GM21390 (cell line): Measurements from ENCODE around the gene PTPMT1.

Source experiments
- ATAC-seq: cut with Tn5 transposase; IDR thresholded peaks from one replicate; pipeline ENCODE4 v1.9.1; 2021; ENCODE audit not compliant: unreplicated experiment

The PTPMT1 gene

DNA sequence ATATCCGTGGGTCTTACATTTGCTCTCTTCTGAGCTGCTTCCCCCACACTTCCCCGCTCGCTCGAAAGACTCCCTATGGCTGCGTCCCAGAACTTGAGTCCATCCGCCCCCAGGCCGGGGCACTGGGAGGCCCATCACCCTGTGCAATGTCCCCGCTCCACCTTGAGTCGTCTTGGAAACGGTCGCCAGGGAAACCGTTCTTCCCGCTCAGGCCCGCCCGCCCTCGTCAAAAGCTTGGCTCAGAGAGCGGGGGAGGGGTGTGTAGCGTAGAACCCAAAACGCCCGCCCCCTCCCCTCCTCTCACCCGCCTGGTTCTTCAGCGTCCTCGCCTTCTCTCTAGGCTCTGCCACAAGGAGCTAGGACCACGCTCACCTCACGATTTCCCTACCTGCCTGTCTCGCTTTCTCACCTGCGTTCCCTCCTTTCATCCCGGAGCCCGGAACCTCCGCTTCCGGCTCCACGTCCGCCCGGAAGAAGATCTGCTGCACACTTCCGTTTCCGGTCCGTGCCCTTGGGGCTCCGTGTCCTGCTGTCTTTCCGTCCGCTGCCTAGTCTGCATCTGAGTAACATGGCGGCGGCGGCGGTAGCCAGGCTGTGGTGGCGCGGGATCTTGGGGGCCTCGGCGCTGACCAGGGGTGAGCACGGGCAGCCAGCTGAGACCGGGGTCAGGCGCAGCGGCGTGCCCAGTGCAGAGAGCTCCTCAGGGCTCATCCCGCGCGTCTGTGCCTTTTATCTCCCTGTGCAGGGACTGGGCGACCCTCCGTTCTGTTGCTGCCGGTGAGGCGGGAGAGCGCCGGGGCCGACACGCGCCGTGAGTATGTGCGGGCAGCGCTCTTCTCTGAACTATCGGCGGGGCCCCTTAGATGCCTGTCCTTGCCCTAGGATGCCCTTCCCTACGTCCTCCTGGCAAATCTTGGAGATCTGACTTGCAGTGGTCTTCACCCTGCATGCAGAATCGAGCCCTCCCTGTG is 13.4 kb downstream of the PTPMT1 start, which contains the start of the genes KBTBD4 and NDUFS3:
KBTBD4 (minus strand) TSS at position 447 of the 971 bp plus-strand sequence; CDS start at position 428, 19 bp downstream.
NDUFS3 (plus strand) TSS at position 551 of the 971 bp plus-strand sequence; CDS start at position 569, 18 bp downstream.
- peak; percentile 94 for ATAC-seq

DNA sequence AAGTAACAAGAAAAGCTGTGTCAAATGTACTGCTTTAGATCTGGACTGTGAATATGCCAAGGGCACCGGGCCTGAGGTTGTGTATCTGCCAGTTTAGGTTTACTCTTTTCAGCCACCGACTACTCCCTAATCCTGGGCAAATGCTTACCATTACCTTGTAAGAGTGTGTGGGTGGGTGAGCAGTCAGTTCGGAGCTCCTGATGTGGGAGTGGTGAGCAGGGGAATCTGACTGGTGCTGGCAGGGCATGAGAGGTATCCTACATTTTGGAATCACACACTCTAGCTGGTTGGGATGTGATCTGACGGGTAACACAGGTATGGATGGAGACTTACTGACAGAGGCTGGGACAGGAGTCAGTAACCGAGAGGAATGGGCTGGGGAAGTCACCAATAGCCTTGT is 18.4 kb downstream of the PTPMT1 start:
- ATAC-seq = no peak

DNA sequence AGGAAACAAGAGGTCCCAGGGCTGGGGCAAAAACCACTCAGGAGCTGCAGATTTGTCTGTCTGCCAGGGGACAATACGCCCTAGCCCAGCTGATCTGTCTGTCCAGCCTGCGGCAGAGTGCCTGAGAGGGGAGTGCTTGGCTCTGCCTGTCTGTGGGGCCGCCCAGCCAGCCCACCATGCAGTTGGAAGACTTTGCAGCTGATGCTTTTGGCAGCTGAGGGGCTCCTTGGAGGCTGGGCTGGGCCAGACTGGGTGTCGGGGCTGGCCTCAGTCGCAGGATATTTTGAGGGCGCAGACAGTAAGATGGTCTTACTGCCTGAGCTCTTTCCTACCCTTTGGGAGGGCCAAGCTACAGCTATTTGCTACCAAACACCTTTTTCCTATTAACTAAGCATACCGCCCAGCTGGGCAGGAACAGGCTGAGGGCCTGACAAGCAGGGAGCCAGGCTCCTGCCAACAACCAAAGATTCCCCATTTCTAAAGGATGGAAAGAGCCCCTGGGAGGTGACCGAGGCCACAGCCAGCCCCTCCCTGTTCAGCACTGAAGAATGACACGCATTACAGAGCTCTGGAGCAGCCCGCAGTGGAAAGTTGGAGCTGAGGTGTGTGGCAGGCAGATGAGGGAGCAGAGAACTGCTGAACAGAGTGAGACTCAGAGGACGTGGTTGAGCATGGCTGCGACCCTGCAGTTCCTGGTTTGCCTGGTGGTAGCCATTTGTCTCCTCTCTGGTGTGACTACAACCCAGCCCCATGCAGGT is 20.9 kb downstream of the PTPMT1 start, which contains the start of gene FAM180B:
FAM180B (plus strand) TSS at position 581 of the 758 bp plus-strand sequence; CDS start at position 672, 91 bp downstream.
- ATAC-seq = no peak

DNA sequence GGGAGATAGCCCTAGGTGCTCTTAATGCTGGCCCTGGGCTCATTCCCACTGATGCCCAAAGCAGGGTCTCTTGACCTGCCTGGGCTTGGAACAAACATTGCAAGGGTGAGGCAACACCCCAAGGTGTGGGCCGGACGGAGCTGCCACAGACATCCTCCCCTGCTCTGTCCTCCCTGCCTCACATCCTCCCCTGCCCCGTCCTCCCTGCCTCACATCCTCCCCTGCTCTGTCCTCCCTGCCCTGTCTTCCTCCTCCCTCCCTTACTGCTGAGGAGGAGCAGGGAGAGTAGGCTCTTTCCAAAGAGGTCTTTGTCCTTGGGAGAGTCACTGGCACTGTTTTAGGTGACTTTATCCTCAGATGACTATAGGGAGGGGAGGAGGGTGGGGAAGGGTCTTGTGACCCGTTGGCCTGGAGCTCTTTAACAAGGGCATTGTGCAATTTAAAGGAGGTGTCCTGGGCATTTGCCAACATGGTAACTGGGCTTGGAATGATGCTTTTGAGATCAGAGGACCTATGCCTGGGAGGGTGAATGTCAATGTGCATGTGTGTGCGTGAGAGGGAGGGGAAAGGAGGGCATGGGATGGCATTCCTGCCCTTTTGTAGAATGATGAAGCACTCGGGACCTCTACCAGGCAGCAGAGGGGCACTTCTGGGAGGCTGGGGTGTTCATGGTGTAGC is 21.8 kb downstream of the PTPMT1 start:
- ATAC-seq = no peak

DNA sequence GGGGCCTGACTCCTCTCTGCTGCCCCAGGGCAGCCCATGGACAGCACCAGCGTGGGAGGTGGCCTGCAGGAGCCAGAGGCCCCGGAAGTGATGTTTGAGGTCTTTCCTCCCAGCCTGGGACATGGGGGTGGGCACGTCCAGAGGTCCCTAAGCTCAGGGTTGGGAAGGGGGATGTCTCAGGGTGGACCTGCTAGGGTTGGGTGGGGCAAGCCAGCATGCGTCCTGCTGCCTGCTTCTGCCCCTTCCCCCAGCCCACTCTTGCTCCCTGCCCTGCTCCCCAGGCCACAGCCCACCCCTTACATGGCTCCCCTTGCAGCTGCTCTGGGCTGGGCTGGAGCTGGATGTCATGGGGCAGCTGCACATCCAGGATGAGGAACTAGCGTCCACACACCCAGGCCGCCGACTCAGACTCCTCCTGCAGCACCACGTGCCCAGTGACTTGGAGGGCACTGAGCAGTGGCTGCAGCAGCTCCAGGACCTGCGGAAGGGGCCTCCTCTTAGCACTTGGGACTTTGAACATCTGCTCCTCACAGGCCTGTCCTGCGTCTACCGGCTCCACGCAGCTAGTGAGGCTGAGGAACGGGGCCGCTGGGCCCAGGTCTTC is 22.4 kb downstream of the PTPMT1 start:
- ATAC-seq = no peak

DNA sequence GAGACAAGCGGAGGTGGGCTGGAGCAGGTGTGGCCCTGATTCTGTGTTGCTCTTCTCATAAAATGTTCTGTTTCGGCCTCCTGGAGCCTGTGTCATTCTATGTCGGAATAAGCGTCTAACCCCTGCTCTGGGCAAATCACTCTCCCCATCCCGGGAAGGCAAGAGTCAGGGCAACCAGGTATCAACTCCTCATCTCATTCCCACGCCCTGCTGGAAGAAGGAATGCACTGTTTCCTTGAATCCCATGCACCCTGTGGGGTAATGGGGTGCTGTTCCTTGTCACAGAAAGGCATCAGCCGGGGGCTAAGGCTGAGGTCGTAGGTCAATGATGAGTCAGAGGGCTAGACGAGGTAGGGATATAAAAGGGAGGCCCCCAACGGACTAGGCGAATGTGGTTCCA is 23.7 kb downstream of the PTPMT1 start:
- ATAC-seq = no peak

DNA sequence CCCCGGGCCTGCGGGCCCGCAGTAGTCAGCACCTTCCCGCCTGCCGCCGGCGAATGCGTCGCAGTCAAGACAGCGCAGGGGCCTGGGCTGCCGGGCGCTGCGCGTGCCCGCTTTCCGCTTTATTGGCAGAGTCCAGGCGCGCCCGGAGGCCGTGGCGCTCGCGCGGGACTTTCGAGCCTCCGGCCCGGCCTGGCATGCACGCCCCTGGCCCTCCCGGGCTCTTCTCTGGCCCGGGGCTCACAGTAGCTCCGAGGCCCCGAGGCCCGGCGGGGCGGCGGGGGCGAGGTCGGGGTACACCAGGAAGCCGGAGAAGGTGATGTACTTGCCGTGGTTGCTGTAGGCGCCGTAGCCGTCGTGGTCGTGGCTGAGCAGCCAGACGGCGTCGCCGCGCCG is 24.2 kb downstream of the PTPMT1 start:
- ATAC-seq = no peak

DNA sequence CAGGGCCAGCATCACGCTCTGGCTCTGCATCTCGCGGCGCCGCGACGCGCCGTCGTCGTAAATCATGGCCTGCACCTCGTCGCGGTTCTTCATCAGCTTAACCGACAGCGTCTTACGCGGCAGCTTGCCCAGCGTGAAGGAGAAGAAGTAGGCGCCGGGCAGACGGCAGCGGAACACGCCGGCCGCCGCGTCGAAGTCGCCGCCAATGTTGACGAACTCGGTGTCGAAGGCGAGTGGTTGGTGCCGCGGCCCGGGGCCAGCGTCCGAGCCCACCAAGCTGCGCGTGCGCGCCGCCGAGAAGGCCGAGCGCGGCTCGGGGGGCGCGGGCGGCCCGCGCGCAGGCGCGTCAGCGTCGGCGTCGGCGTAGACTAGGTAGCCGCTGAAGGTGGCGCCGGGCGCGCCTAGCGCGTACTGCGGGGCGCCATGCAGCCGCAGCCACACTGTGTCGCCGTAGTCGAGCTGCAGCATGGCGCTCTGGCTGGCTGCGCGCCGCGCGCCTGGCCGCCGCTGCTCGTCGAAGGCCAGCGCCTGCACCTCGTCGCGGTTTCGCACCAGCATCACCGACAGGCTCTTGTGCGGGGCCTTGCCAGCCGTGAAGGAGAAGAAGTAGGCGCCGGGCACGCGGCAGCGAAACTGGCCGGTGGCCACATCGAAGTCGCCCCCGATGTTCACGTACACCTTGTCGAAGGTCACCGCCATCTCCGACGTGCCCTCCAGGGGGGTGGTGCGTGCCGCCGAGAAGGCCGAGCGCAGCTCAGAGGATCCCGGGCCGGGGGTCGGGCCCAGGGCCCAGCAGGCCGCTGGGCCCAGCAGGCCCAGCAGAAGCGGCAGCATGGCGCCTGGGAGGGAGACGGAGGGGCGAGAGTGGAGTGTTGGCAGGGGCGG is 24.8 kb downstream of the PTPMT1 start:
- ATAC-seq = no peak

DNA sequence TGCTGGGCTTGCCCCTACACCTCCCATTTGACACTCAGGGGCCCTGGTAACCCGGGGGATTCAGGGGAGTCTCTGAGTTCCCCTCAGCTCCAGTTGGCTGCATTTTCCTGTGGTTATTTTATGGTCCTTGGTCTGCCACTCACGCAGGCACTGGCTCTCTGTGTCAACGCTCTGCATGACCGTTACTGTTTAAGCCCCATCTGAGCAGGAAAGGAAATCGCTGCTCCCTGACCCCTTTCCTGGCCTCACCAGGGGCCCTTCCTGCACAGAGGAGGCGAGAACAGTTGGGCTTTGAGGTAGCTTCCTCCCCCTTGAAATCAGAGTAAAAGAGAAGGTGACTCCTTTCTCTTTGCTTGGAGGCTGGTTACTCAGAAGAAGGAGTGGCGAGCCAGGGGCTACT is 26.4 kb downstream of the PTPMT1 start:
- no peak for ATAC-seq

DNA sequence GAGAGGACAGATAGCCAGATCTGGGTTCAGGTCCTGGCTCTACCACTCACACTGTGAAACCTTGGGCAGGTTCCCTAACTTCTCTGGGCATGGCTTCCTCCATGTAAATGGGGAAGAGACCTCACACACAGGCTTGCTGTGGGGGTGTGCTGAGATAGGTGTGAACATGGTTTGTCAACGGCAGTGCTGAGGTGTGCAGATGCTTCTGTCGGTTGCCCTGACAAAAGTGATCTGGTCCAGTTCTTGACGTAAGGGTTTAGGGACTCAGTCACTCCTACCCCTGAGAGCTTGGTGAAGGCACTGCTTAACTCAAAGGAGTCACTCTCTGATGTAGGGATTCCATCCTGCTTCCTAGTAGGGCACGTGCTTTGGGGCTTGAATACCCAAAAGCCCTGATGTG is 26.9 kb downstream of the PTPMT1 start:
- no peak for ATAC-seq

DNA sequence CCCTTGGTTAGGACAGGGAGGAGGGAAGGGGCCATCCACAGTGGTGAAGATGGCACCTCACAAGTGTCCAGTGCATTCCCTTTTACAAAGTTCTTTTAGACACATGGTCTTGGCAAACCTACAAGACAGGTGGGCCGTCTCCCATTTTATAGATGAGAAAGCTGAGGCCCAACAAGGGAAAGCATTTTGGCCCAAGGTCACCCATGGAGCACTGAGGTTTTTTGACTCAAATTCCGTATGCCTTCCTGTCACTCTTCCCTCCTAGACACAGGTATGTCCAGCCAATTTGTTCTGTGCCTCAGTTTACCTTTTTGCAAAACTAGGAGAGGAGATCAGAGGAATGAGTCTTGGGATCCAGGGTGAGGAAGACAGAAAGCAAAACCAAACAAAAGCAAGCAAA is 27.6 kb downstream of the PTPMT1 start:
- ATAC-seq = no peak

DNA sequence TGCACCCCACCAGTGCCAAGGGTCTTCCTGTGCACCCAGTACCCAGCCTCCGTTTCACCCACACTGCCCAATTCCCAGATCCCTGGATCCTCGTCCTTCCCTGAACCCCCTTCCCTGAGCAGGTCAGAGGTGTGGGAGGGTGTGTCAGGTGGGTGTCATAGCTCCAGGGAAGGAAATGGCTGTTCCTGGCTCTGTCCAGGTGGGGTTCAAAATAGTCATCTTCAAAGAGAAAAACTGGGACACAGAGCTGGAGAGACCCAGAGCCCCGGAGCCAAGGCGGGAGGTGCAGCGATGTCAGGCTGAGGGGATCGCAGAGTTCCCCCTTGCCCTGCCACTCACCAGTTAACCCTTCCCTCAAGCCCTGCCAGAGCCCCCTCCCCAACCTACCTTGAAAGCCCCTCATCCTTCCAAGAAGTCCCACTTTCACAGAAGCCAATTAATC is 28.1 kb downstream of the PTPMT1 start:
- no peak for ATAC-seq

DNA sequence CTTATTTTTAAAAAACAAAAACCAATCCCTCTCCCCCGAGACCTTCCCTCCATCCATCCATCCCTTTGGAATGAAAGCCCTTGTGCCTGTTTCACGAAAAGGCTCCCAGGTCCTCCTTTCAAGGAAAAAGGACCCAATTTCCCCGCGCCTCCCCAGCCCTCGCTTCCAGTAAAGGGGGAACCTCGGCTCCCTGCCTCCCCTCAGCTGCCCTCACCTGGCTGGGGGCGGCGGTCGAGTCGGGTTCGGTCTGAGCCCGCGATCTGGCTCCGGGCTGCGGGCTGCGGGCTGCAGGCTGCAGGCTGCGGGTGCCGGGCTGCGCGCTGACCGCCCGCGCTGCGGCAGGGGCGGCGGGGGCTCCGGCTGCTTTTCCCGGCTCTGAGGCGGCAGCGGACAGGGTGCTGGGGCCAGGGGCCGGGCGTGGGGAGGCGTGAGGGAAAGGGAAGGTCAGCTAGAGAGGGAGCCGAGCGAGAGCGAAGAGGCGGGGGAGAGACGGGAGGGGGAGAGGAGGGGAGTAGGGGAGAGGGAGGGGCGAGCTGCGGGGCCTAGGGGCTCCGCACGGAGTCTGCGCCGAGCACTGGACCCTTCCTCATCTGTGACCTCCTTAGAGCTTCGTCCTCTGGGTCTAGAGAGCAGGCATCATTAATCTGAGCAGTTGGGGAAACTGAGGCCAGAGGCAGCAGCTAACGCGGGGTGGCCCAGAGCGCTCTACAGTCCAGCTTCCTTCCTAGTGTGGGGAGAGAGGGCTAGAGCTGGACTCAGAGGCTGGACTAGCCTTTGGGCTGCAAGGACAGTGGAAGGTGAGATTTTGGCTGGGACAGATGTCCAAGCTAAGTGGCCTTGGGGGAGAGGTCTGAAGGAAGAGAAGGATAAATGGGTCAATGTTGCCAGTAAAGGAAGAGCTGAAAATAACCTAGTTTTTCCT is 28.8 kb downstream of the PTPMT1 start, which contains the start of gene C1QTNF4:
C1QTNF4 (minus strand) TSS at position 478 of the 922 bp plus-strand sequence. CDS start 3,601 bp downstream, outside the sequence.
- ATAC-seq = no peak

DNA sequence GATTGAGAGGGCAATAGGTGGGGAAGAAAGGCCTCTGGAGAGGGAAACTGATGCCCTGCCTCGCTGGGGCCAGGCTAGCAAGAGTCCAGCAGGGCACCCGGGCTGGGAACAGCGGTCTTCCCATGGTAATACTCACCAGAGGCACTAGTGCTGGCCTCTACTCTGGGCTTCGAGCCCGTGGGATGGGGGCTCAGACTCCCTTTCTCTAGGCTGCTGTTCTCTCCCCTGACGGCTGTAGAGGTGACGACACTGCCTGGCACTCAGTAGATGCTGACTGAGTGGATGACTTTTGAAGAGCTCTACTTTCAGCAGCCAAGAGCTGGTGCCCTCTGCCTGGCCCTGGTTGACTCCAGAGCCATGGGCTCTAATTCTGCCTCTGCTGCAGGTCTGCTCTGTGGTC is 29.6 kb downstream of the PTPMT1 start:
- no peak for ATAC-seq

DNA sequence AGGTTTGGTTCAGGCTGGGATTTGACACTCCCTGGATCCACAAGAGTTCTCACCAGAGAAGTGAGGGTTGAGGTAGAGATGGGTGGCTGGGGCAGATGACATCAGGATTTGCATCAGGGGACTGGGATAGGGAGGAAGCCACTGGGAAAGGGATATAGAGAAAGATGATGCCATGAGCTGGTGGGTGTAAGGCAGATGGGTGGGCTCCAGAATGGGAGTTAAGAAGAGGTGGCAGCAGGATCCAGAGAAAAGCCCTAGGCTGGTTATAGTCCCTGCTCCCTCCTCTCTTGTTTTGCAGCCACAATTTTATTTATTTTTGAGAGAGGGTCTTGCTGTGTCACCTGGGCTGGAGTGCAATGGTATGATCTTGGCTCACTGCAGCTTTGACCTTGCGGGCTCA is 30.6 kb downstream of the PTPMT1 start:
- ATAC-seq = no peak

DNA sequence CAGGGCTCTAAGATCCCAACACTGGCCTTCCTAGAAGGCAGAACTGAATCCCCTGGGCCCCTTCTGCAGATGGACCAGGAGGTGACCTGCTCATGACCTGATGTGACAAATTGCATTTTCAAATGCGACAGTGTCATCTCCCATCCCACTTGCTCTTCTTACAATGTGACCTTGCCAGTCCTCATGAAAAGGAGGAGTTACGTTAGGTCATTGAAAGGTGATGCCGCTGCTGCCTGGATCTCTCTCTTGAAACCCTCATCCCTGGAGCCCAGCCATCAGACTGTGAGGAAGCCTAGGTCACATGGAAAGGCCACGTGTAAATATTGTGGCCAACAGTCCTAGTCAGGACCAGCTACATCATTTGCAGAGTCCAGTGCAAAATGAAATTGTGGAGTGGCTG is 34.5 kb downstream of the PTPMT1 start:
- no peak for ATAC-seq

DNA sequence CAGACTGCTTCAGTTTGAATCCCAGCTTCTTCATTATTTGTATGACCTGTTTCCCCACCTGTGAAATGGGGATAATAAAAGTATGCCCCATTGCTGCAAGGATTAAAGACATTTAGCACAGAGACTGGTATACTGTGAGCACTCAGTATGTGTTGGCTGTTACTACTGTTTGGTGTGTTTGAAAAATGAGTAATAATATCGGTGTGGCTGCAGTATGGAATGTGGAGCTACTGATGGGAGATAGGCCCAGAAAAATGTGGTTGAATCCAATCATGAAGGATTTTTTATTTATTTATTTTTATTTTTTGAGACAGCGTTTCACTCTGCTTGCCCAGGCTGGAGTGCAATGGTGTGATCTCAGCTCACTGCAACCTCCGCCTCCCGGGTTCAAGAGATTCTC is 37.9 kb downstream of the PTPMT1 start:
- no peak for ATAC-seq

DNA sequence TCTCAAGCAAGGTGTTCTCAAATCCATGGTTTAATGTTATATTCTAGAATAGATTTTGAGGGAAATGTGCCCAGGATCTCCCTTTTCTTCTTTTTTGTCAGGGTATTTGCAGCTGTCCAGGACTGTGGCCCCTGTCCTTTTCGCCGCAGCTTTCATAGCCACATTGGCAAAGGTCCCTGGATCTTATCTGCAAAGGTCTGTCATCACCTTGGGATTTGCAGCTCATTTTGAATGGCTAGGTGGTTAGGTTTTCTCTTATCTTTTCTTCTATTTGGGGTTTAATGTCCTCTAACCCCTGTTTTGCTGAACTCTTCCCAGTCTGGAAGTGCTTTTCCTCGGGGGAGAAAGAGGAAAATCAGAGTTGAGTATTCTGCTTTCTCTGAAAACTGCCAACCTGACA is 40.5 kb downstream of the PTPMT1 start:
- ATAC-seq = no peak
